ENCODE measurements around the gene RAB3IL1. TPM values are rescaled to one million over a fixed set of nuclear protein-coding genes. Genes with fewer than 3 reads are reported as not detected.

Gene RAB3IL1
- total RNA-seq, 1 experiment from 2014 or later = 7.9 TPM

DNA sequence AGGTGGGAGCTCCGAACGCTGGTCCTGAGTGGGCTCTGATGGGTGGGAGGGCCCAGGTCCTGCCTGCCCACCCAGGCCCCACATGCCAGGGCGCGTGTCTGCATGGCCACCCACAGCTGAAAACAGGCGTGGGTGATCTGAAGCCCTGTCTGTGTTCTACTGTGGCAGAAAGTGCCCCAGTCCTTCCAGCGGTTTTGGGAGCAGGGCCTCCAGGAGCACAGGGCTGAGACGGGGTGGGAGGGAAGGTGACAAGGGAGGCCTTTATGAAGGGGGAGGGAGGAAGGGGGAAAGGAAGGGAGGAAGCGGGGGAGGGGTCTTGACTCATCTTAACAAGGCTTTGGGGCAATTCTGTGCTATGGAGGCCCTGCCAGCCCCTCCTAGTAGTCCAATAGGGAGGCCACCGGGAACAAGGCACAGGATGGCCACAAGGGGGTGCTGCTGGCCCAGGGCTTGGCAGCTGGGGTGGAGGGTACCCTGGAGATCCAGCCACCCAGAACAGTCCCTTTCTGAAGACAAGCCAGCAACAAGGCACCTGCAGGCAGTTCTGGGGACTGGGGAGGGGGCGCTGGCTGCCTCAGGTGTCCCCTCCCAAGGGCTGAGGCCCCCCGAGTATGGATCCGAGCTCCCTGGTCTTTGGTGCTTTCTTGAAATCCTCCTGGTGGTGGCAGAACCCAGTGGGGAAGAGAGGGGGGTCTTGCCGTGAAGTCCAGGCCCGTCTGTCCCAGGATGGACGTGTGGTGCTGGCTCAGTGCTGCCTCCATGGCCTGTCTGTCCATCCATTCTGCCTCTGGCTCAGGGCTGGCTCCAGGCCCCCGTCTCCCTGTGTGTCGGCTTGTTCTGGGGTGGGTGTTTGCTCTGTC lies 19.7 kb downstream of the RAB3IL1 start:
- Histone ChIP-seq H3K4me1 (ENCODE audit: insufficient read depth, low read length) (no peaks in the 10 kb centered on the region), H3K4me3 (ENCODE audit: low read length) (no peak overlapping the region), H4K20me1 (ENCODE audit: low read length) (no peaks in the 10 kb centered on the region), H3K27ac (ENCODE audit: low read length) (no peak overlapping the region), H3K36me3 (ENCODE audit: low read depth, low read length) (no peaks in the 10 kb centered on the region), H3K9ac (ENCODE audit: low read length) (no peak overlapping the region), H3K9me2 (replicated peaks; ENCODE audit: low read length) (no peaks in the 10 kb centered on the region), H2AFZ (ENCODE audit: low read length) (no peak overlapping the region), H3K79me2 (ENCODE audit: low read length) (no peaks in the 10 kb centered on the region), H3K4me2 (ENCODE audit: low read length) (no peak overlapping the region), H3K9me3 (ENCODE audit: low read length) (no peaks in the 10 kb centered on the region), H3K27me3 (ENCODE audit: low read length) (no peaks in the 10 kb centered on the region), H3F3A (ENCODE audit: low read length, unreplicated experiment) (no peaks in the 10 kb centered on the region)
- DNase-seq (peak; percentile 81), ATAC-seq (peak; percentile 75)
- POLR2A ChIA-PET (ENCODE audit: unreplicated experiment) = no interaction called here
- TF ChIP-seq, protein P1, sequence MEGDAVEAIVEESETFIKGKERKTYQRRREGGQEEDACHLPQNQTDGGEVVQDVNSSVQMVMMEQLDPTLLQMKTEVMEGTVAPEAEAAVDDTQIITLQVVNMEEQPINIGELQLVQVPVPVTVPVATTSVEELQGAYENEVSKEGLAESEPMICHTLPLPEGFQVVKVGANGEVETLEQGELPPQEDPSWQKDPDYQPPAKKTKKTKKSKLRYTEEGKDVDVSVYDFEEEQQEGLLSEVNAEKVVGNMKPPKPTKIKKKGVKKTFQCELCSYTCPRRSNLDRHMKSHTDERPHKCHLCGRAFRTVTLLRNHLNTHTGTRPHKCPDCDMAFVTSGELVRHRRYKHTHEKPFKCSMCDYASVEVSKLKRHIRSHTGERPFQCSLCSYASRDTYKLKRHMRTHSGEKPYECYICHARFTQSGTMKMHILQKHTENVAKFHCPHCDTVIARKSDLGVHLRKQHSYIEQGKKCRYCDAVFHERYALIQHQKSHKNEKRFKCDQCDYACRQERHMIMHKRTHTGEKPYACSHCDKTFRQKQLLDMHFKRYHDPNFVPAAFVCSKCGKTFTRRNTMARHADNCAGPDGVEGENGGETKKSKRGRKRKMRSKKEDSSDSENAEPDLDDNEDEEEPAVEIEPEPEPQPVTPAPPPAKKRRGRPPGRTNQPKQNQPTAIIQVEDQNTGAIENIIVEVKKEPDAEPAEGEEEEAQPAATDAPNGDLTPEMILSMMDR (conservative IDR thresholded peaks at IDR 0.05; ENCODE audit: low read depth, low read length) = peak; percentile 95
- TF ChIP-seq EZH2phosphoT487 (IDR thresholded peaks at IDR 0.05; ENCODE audit: borderline replicate concordance, low read length) = no peak
- intact Hi-C loops (cut with micrococcal nuclease) = loop anchor here (2.0 to 5.0 kb wide), 2 partner anchors 65 to 101 kb away; no protein-coding TSS in a partner anchor
- CTCF ChIA-PET = interaction anchor here (0.6 to 3.6 kb wide), 7 partner anchors 27 to 211 kb away, joined by 3 to 41 read pairs (median 10); no protein-coding TSS in a partner anchor
- BruUV-seq (replicated peaks) = no TSS peak

DNA sequence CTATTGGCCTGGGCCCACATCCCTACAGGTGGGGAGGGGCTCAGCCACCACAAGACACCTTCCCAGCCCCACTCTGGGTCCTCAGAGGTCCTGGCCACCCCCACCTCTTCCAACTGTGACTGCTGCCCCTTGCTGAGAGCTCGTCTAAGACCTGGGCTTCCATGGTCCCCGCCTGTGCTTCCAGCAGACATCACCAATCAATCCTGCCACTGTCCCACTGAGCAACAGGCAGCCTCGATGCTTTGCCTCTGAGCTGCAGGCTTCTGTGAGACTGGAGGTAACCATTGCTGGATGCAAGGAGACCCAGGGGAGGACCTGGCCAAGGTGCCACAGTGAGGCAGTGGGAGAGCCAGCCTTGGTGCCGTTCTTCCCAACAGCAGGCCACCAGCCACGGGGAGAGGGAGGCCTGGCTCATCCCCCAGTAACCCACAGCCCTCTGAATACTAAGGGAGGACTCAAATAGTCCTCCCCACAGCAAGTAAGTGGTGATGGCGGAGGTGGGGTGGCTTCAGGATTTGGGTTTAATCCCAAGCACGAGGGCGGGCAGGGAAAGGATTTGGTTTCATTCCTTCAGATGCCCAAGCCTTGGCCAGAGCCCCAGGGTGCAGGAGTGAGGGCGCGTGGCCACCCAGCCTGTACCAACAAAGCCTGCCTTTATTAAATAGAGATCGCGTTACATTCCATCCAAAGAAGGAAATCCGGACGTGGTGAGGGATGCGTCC lies 20.5 kb downstream of the RAB3IL1 start:
- no peak overlapping the region for H3K27ac ChIP-seq (ENCODE audit: low read length)
- ATAC-seq = no peak
- no peak for DNase-seq
- no peaks in the 10 kb centered on the region for H4K20me1 ChIP-seq (ENCODE audit: low read length)
- ChIA-PET POLR2A (ENCODE audit: unreplicated experiment) (no interaction called here), CTCF (interaction anchor here (0.5 to 2.0 kb wide), 4 partner anchors 50 to 211 kb away, joined by 3 to 15 read pairs (median 6); no protein-coding TSS in a partner anchor)
- no peaks in the 10 kb centered on the region for H3K4me1 ChIP-seq (ENCODE audit: insufficient read depth, low read length)
- H3K4me2 ChIP-seq (ENCODE audit: low read length) = no peak overlapping the region
- H3K4me3 ChIP-seq (ENCODE audit: low read length) = no peak overlapping the region
- H3K79me2 ChIP-seq (ENCODE audit: low read length) = no peaks in the 10 kb centered on the region
- H3K9me2 ChIP-seq (replicated peaks; ENCODE audit: low read length) = no peaks in the 10 kb centered on the region
- intact Hi-C loops (cut with micrococcal nuclease) = loop anchor here (5.0 kb wide), 1 partner anchor 65 kb away; no protein-coding TSS in a partner anchor
- H3K9me3 ChIP-seq (ENCODE audit: low read length) = no peaks in the 10 kb centered on the region
- TF ChIP-seq, protein P1 (conservative IDR thresholded peaks at IDR 0.05; ENCODE audit: low read depth, low read length) = no peak
- TF ChIP-seq EZH2 (IDR thresholded peaks at IDR 0.05; ENCODE audit: low read length, unreplicated experiment) (no peak), EZH2phosphoT487 (IDR thresholded peaks at IDR 0.05; ENCODE audit: borderline replicate concordance, low read length) (no peak)
- H3K9ac ChIP-seq (ENCODE audit: low read length) = no peak overlapping the region
- no peaks in the 10 kb centered on the region for H3K36me3 ChIP-seq (ENCODE audit: low read depth, low read length)
- H3K27me3 ChIP-seq (ENCODE audit: low read length) = no peaks in the 10 kb centered on the region
- no TSS peak for BruUV-seq (replicated peaks)
- H2AFZ ChIP-seq (ENCODE audit: low read length) = no peak overlapping the region
- H3F3A ChIP-seq (ENCODE audit: low read length, unreplicated experiment) = no peaks in the 10 kb centered on the region
